Embryonic facial prominence (tissue), 1 donor: Measurements from ENCODE around the gene PACS2.
"Not testable (repeated sequence)": the region's sequence is repeated elsewhere in the genome, so short reads cannot be mapped to it uniquely, and the experiment has no call there.

ENCODE experiments used
- DNase-seq: peaks from one replicate; pipeline ENCODE4 v3.0.0-alpha.2; 2016; ENCODE audit errors: extremely low spot score

PACS2 gene

GRCh38 chr14:105314287-105315200 lies at the start of gene PACS2:
PACS2 (plus strand) TSS chr14:105314748; CDS start chr14:105314919, 171 bp downstream.
- peak; percentile 41 for DNase-seq

- DNase-seq, result no peak
Observed at GRCh38 chr14:105267820-105268548, 46.6 kb upstream of the PACS2 start.

DNA sequence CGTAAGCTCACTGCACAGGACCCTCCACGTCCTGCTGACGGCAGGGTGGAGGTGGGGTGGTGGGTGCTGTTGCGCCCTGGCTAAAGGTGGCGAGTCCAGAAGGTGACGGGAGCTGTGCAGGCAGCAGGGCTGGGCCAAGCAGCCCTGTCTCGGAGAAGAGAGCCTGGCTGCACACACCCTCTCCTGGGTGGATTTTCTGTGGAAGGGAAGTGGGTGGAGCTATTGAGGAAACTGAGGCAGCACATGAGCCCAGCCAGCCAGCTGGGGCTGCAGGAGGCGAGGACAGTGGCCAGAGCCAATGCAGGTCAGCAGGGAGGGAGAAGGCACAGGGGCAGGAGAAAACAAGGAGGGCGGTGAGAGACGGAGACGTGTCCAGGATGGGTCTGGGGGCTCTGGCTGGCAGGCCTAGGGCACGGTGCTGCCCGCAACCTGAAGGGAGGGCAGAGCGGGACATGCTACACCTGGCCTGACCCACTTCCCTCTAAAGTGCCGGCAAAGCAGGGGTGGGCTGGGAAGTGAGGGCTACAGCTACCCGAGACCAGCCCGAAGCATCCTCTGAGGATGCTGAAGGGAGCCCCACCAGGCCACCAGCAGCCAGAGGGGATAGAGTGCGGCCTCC lies 45.7 kb upstream of the PACS2 start:
- no peak for DNase-seq

DNA sequence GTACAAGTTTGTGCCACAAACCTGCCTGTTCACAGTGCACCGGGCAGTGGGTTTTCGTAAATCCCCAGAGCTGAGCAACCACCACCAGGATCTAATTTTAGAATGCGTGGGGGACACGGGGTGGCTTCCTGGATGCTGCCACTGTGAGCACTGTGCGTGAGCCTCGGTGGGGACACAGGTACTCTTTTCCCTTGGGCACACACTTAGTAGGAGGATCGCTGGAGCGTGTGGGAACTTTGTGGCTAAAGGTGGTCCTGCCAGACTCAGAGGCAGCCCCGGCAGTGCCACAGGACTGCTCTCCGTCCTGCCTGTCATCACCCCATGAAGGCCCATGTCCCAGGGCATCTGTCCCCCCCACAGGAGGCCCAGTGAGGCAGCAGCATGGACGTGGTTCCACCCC lies 45.1 kb upstream of the PACS2 start:
- no peak for DNase-seq

GRCh38 chr14:105271224-105271890 lies 43.2 kb upstream of the PACS2 start:
- DNase-seq, result no peak

- no peak for DNase-seq
Observed at GRCh38 chr14:105272623-105273022, 41.9 kb upstream of the PACS2 start.

GRCh38 chr14:105273062-105273461 lies 41.5 kb upstream of the PACS2 start:
- DNase-seq, result no peak

DNA sequence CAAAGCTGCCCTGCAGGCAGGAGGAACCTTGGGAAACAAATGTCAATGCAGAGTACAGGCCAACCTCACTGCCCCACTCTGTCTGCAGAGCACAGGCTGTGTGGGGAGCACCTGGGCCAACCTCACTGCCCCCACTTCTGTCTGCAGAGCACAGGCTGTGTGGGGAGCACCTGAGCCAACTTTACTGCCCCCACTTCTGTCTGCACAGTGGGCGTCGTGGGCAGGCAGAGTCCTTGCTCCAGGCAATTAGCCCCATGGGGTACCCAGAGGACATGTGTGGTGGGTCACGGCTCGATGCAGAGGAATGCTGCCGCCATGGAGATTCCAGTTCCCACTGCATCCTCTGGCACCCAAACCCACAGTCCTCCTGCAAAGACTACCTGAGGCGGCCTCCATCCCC lies 39.9 kb upstream of the PACS2 start:
- no peak for DNase-seq

GRCh38 chr14:105275267-105275946 lies 39.1 kb upstream of the PACS2 start:
- no peak for DNase-seq

DNA sequence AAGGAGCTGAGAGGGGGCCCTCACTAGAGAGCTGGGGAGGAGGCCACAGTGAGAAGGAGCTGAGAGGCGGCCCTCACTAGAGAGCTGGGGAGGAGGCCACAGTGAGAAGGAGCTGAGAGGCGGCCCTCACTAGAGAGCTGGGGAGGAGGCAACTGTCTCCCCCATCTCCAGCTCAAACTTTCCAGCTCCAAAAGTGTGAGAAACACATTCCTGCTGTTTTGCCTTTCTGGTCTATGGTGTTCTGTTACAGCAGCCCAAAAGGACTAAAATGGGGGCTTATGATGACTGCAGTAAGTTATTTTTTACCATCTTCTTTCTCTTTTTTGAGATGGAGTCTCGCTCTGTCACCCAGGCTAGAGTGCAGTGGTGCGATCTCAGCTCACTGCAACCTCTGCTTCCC lies 37.1 kb upstream of the PACS2 start:
- not testable (repeated sequence) for DNase-seq

- DNase-seq, result no peak
Observed at GRCh38 chr14:105279642-105280361, 34.7 kb upstream of the PACS2 start.

DNA sequence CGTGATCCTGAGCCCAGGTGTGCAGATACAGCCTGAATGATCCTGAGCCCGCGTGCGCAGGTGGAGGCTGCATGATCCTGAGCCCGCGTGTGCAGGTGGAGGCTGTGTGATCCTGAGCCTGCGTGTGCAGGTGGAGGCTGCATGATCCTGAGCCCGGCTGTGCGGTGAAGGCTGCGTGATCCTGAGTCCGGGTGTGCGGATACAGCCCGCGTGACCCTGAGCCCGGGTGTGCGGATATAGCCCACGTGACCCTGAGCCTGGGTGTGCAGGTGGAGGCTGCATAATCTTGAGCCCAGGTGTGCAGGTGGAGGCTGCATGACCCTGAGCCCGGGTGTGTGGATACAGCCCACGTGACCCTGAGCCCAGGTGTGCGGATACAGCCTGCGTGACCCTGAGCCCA lies 34.0 kb upstream of the PACS2 start:
- DNase-seq, result no peak

DNA sequence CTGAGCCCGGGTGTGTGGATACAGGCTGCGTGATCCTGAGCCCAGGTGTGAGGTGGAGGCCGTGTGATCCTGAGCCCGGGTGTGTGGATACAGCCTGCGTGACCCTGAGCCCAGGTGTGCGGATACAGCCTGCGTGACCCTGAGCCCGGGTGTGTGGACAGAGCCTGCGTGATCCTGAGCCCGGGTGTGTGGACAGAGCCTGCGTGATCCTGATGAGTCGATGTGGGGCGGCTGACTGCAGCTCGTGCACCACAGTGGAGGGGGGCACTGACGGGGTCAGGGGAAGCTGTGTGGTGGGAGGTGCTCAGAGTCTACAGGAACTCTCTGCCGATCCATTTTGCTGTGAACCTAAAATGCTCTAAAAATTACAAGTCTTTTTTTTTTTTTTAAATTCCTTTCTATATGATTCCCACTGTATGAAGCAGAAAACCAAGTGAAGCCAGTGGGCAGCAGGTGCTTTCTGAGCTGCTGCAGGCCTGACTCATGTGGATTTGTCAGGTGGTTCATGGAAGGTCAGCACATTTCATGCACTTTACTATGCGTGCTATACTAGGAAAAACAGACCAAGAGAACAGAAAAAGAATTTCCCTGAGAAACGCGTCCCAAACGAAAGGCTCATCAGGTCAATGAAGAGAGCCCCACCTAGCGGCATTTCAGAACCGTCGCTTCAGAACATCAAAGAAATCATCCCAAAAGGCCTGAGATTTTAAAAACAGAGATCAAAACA lies 33.0 kb upstream of the PACS2 start:
- DNase-seq, result peak; percentile 39

- DNase-seq, result no peak
Observed at GRCh38 chr14:105282098-105282725, 32.3 kb upstream of the PACS2 start.

GRCh38 chr14:105283028-105283427 lies 31.5 kb upstream of the PACS2 start:
- DNase-seq, result no peak

DNA sequence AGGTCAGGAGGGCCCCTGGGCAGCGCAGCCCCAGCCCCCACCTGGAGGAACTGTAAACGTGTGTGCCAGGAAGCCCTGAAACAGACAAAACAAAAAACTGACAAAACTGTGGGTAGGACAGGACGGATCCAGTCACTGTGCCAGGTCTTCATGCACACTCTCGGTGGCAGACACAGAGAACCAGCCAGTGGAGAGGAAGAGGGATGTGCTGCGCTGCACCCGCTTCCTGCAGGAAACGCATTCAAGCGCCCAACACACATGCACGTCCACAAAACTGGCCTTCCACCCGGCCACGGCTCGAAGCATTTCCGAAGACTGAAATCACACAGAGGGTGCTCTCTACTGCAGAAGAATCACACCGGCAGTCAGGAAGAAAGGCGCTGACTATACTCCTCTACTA lies 30.6 kb upstream of the PACS2 start:
- DNase-seq, result no peak

DNA sequence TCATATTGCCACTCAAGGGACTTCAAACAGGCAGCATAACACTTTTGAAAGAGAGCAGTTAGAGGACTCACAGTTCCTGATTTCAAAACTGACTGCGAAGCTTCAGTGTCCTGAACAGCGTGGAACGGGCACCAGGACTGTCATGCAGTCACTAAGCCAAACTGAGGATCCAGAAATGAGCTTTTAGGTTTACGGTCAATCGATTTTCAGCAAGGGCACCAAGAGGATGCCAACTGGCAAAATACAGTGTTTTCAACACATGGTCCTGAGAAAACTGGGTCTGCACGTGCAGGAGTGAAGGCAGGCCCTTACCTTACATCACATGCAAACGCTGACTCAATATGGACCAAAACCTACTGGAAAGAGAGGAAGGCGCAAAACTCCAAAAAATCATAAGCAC lies 29.4 kb upstream of the PACS2 start:
- DNase-seq, result no peak

DNA sequence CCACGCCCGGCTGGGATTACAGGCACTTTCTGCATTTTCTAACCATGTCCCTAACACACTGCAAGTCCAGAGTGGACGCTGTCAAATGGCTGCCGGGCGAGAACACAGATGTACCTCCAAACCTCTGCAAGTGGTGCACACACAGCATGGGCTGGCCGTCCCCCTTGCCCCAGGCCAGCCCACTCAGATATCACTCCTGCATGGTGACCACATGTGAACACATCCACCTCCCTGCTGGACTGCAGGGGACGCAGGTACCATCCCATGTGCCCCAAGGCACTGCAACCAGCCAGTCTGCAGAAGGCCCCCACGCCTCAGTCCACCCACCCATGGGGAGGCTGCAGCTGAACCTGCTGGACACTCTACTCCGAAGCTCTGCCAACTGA lies 27.8 kb upstream of the PACS2 start:
- DNase-seq, result no peak

- no peak for DNase-seq
Observed at GRCh38 chr14:105287249-105288102, 27.1 kb upstream of the PACS2 start.
